Neural progenitor cell (in vitro differentiated cells): Measurements from ENCODE around the gene MST1R. TPM values are rescaled to one million over a fixed set of nuclear protein-coding genes. Genes with fewer than 3 reads are reported as not detected.

Experiments used
- DNase-seq: peaks from one replicate; pipeline ENCODE4 v3.0.0-alpha.2; 2016; ENCODE audit warnings: low spot score
- H2AFZ ChIP-seq: fragments of 200-600 bp; sonication (generic); replicated peaks from 2 replicates; pipeline ENCODE4 v1.6.1; 2016; ENCODE audit warnings: antibody characterized with exemption
- H3F3A ChIP-seq: fragments of 200-600 bp; sonication (generic); 2 replicates; pipeline ENCODE4 v1.6.1; 2016; ENCODE audit warnings: antibody characterized with exemption, low read depth
- H3K27ac ChIP-seq: fragments of 200-600 bp; sonication (generic); 2 replicates; pipeline ENCODE4 v1.5.1; 2016; ENCODE audit warnings: mild to moderate bottlenecking
- H3K27me3 ChIP-seq: fragments of 200-600 bp; sonication (generic); 2 replicates; pipeline ENCODE4 v1.6.1; 2016; ENCODE audit warnings: mild to moderate bottlenecking, moderate library complexity
- H3K36me3 ChIP-seq: fragments of 200-600 bp; sonication (generic); 2 replicates; pipeline ENCODE4 v1.5.1; 2016
- H3K4me1 ChIP-seq: fragments of 200-600 bp; sonication (generic); 2 replicates; pipeline ENCODE4 v1.6.1; 2016; ENCODE audit warnings: mixed run types
- H3K4me2 ChIP-seq: fragments of 200-600 bp; sonication (generic); 2 replicates; pipeline ENCODE4 v1.6.1; 2016
- H3K4me3 ChIP-seq: fragments of 200-600 bp; sonication (generic); 2 replicates; pipeline ENCODE4 v1.5.1; 2016
- H3K79me2 ChIP-seq: fragments of 200-600 bp; sonication (generic); 2 replicates; pipeline ENCODE4 v1.6.1; 2016; ENCODE audit warnings: low read depth
- H3K9ac ChIP-seq: fragments of 200-600 bp; sonication (generic); 2 replicates; pipeline ENCODE4 v1.6.1; 2016
- H3K9me3 ChIP-seq: fragments of 200-600 bp; sonication (generic); 2 replicates; pipeline ENCODE4 v1.5.1; 2016; ENCODE audit warnings: low read depth
- H4K20me1 ChIP-seq: fragments of 200-600 bp; sonication (generic); 2 replicates; pipeline ENCODE4 v1.6.1; 2016; ENCODE audit warnings: low read depth
- H3K27ac Mint-ChIP-seq: 3 replicates; pipeline ENCODE4 v1.8.0; 2021; ENCODE audit warnings: mixed read lengths
- H3K27me3 Mint-ChIP-seq: 2 replicates; pipeline ENCODE4 v1.8.0; 2022; ENCODE audit warnings: low read depth, mild to moderate bottlenecking, inconsistent platforms, moderate library complexity, mixed read lengths; ENCODE audit not compliant: insufficient read depth
- H3K36me3 Mint-ChIP-seq: 3 replicates; pipeline ENCODE4 v1.8.0; 2021; ENCODE audit warnings: mixed read lengths
- H3K4me1 Mint-ChIP-seq: 3 replicates; pipeline ENCODE4 v1.8.0; 2021; ENCODE audit warnings: mixed read lengths
- H3K4me3 Mint-ChIP-seq: 3 replicates; pipeline ENCODE4 v1.8.0; 2021; ENCODE audit warnings: mild to moderate bottlenecking, moderate library complexity, mixed read lengths
- H3K9me3 Mint-ChIP-seq: 3 replicates; pipeline ENCODE4 v1.8.0; 2020; ENCODE audit warnings: mixed read lengths
- EZH2 ChIP-seq: fragments of 200-600 bp; sonication (generic); IDR thresholded peaks from 2 replicates; pipeline ENCODE4 v1.6.1; 2017; ENCODE audit warnings: antibody characterized with exemption, mild to moderate bottlenecking, moderate library complexity
- EZH2phosphoT487 ChIP-seq: fragments of 200-600 bp; sonication (generic); IDR thresholded peaks from 2 replicates; pipeline ENCODE4 v1.6.1; 2017; ENCODE audit warnings: antibody characterized with exemption
- total RNA-seq: library from RNA; depleted of rRNA; stranded (reverse); fragments of >200 nt; gene quantifications from 2 replicates; pipeline ENCODE4 v1.2.3, GENCODE V29; 2015; ENCODE audit warnings: low replicate concordance
- TF ChIP-seq, protein P1 (sequence below): fragments of 200-600 bp; sonication (generic); IDR thresholded peaks from 2 replicates; pipeline ENCODE4 v1.5.1; 2017; ENCODE audit warnings: antibody characterized with exemption, mild to moderate bottlenecking

Gene MST1R
- total RNA-seq, 1 donor from 2014 or later = 0.32 TPM

GRCh38 chr3:49880581-49881315 lies 22.9 kb downstream of the MST1R start:
- Histone ChIP-seq H3K79me2 (no peaks in the 10 kb centered on the region), H3K27me3 (no peaks in the 10 kb centered on the region), H2AFZ (peak overlapping the region; percentile 23), H3K27ac (no peak overlapping the region), H4K20me1 (no peaks in the 10 kb centered on the region), H3K4me1 (peaks cover 30% of the 10 kb centered on the region), H3K4me3 (peak overlapping the region; percentile 3), H3K9ac (no peak overlapping the region), H3K9me3 (no peaks in the 10 kb centered on the region), H3F3A (peaks cover 21% of the 10 kb centered on the region), H3K4me2 (peak overlapping the region; percentile 68), H3K36me3 (no peaks in the 10 kb centered on the region)
- H3K36me3 Mint-ChIP-seq = no peaks in the 10 kb centered on the region
- TF ChIP-seq EZH2phosphoT487 (no peak), EZH2 (no peak)
- TF ChIP-seq, protein P1, sequence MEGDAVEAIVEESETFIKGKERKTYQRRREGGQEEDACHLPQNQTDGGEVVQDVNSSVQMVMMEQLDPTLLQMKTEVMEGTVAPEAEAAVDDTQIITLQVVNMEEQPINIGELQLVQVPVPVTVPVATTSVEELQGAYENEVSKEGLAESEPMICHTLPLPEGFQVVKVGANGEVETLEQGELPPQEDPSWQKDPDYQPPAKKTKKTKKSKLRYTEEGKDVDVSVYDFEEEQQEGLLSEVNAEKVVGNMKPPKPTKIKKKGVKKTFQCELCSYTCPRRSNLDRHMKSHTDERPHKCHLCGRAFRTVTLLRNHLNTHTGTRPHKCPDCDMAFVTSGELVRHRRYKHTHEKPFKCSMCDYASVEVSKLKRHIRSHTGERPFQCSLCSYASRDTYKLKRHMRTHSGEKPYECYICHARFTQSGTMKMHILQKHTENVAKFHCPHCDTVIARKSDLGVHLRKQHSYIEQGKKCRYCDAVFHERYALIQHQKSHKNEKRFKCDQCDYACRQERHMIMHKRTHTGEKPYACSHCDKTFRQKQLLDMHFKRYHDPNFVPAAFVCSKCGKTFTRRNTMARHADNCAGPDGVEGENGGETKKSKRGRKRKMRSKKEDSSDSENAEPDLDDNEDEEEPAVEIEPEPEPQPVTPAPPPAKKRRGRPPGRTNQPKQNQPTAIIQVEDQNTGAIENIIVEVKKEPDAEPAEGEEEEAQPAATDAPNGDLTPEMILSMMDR = no peak
- H3K9me3 Mint-ChIP-seq = peaks cover 2% of the 10 kb centered on the region
- peaks cover 35% of the 10 kb centered on the region for H3K4me1 Mint-ChIP-seq
- H3K27me3 Mint-ChIP-seq = peaks cover 10% of the 10 kb centered on the region
- H3K27ac Mint-ChIP-seq = peak overlapping the region; percentile 79
- peak overlapping the region; percentile 51 for H3K4me3 Mint-ChIP-seq
- DNase-seq = peak; percentile 87

GRCh38 chr3:49879721-49880120 lies 24.0 kb downstream of the MST1R start:
- TF ChIP-seq EZH2 (no peak), EZH2phosphoT487 (no peak)
- TF ChIP-seq, protein P1 = no peak
- peaks cover 30% of the 10 kb centered on the region for H3K4me1 ChIP-seq
- DNase-seq = no peak
- no peak overlapping the region for H3K27ac ChIP-seq
- Mint-ChIP-seq H3K27me3 (peaks cover 10% of the 10 kb centered on the region), H3K36me3 (no peaks in the 10 kb centered on the region), H3K9me3 (peaks cover 2% of the 10 kb centered on the region), H3K4me1 (peaks cover 35% of the 10 kb centered on the region), H3K27ac (peak overlapping the region; percentile 89), H3K4me3 (no peak overlapping the region)
- H4K20me1 ChIP-seq = no peaks in the 10 kb centered on the region
- no peaks in the 10 kb centered on the region for H3K36me3 ChIP-seq
- no peaks in the 10 kb centered on the region for H3K9me3 ChIP-seq
- no peaks in the 10 kb centered on the region for H3K79me2 ChIP-seq
- no peak overlapping the region for H3K4me2 ChIP-seq
- H3F3A ChIP-seq = peaks cover 21% of the 10 kb centered on the region
- no peak overlapping the region for H3K9ac ChIP-seq
- H3K27me3 ChIP-seq = no peaks in the 10 kb centered on the region
- H2AFZ ChIP-seq = no peak overlapping the region
- H3K4me3 ChIP-seq = no peak overlapping the region

DNA sequence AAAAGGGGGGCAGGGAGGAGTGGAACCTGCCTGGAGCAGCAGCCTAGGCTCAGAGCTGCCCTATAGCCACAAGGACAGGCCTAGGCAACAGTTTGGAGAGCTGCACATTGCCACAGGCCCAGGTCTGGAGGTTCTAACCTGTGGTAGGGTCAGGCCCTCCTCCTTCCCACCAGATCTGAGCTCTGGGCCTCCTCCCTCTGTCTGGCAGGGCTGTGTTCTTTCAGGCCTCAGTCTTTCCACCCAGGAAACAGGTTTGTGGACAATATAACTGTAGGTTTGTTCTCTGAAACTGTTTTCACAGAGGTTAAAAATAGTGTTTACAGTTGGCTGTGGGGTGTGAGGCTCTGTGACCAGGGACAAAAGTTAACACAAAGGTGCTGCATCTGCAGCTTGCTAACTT lies 25.0 kb downstream of the MST1R start:
- no peak for TF ChIP-seq EZH2phosphoT487
- Mint-ChIP-seq H3K27ac (no peak overlapping the region), H3K9me3 (peaks cover under 1% of the 10 kb centered on the region), H3K4me1 (peaks cover 35% of the 10 kb centered on the region), H3K4me3 (no peak overlapping the region), H3K36me3 (no peaks in the 10 kb centered on the region), H3K27me3 (peaks cover 9% of the 10 kb centered on the region)
- Histone ChIP-seq H3K79me2 (no peaks in the 10 kb centered on the region), H3K4me2 (no peak overlapping the region), H4K20me1 (no peaks in the 10 kb centered on the region), H3K9ac (no peak overlapping the region), H3K36me3 (no peaks in the 10 kb centered on the region), H3K27ac (no peak overlapping the region), H3K4me1 (peaks cover 30% of the 10 kb centered on the region), H3F3A (peaks cover 21% of the 10 kb centered on the region), H2AFZ (no peak overlapping the region), H3K27me3 (no peaks in the 10 kb centered on the region), H3K4me3 (no peak overlapping the region), H3K9me3 (no peaks in the 10 kb centered on the region)
- no peak for DNase-seq

GRCh38 chr3:49877716-49878115 lies 26.0 kb downstream of the MST1R start:
- H3K4me1 Mint-ChIP-seq = peaks cover 37% of the 10 kb centered on the region

More at GRCh38 chr3:49877716-49878115, 26.0 kb downstream of the MST1R start:
- Histone ChIP-seq H3K9me3 (no peaks in the 10 kb centered on the region), H3K4me2 (no peak overlapping the region), H3K79me2 (no peaks in the 10 kb centered on the region), H3F3A (peaks cover 21% of the 10 kb centered on the region), H3K36me3 (no peaks in the 10 kb centered on the region), H4K20me1 (no peaks in the 10 kb centered on the region), H3K4me1 (peaks cover 30% of the 10 kb centered on the region), H3K4me3 (no peak overlapping the region), H3K27ac (no peak overlapping the region), H2AFZ (no peak overlapping the region), H3K9ac (no peak overlapping the region), H3K27me3 (no peaks in the 10 kb centered on the region)
- Mint-ChIP-seq H3K27me3 (peaks cover 6% of the 10 kb centered on the region), H3K4me3 (no peak overlapping the region), H3K9me3 (no peaks in the 10 kb centered on the region), H3K27ac (peak overlapping the region; percentile 94), H3K36me3 (no peaks in the 10 kb centered on the region)
- no peak for DNase-seq
- TF ChIP-seq EZH2phosphoT487 (no peak), EZH2 (no peak)
- TF ChIP-seq, protein P1 = no peak
